WTC11 (cell line): Measurements from ENCODE around the gene NRXN3. TPM values are rescaled to one million over a fixed set of nuclear protein-coding genes. Genes with fewer than 3 reads are reported as not detected.

Experiments used
- ATAC-seq: fragments of 200-7000 bp; cut with Tn5 transposase; 2 replicates; pipeline ENCODE4 v1.10.0; 2021; ENCODE audit warnings: mild to moderate bottlenecking, moderate library complexity
- CTCF ChIA-PET: fragments of 300-600 bp; sonication (Branson Sonifier 250); formaldehyde crosslinking; loops from one replicate; lab custom pipeline; 2021; ENCODE audit warnings: antibody characterized with exemption; lab: Charles Lee
- POLR2A ChIA-PET: fragments of 350-600 bp; sonication (Branson Sonifier 250); formaldehyde crosslinking; loops from one replicate; lab custom pipeline; 2021; ENCODE audit warnings: antibody characterized with exemption; lab: Charles Lee
- DNase-seq: peaks from one replicate; pipeline ENCODE4 v3.0.0; 2021; ENCODE audit warnings: low spot score
- H3K27ac Mint-ChIP-seq: 2 replicates; pipeline ENCODE4 v1.8.0; 2021; ENCODE audit warnings: mixed read lengths
- H3K27me3 Mint-ChIP-seq: 2 replicates; pipeline ENCODE4 v1.8.0; 2021; ENCODE audit warnings: low read depth, mild to moderate bottlenecking, moderate library complexity, mixed read lengths
- H3K36me3 Mint-ChIP-seq: 2 replicates; pipeline ENCODE4 v1.8.0; 2021; ENCODE audit warnings: mixed read lengths
- H3K4me1 Mint-ChIP-seq: 2 replicates; pipeline ENCODE4 v1.8.0; 2022; ENCODE audit warnings: mixed read lengths
- H3K4me3 Mint-ChIP-seq: 2 replicates; pipeline ENCODE4 v1.8.0; 2021; ENCODE audit warnings: mild to moderate bottlenecking, moderate library complexity, mixed read lengths
- H3K9me3 Mint-ChIP-seq: 2 replicates; pipeline ENCODE4 v1.8.0; 2021; ENCODE audit warnings: mixed read lengths
- CREB1 ChIP-seq: sonication (generic); formaldehyde crosslinking; IDR thresholded peaks from 2 replicates; pipeline ENCODE4 v1.8.0; 2023; ENCODE audit warnings: mild to moderate bottlenecking, missing genetic modification reagents
- ELF4 ChIP-seq: sonication (generic); formaldehyde crosslinking; IDR thresholded peaks from 2 replicates; pipeline ENCODE4 v1.8.1; 2022; ENCODE audit warnings: low read depth, mild to moderate bottlenecking, moderate library complexity, missing genetic modification reagents
- FOXK1 ChIP-seq: sonication (generic); formaldehyde crosslinking; IDR thresholded peaks from 2 replicates; pipeline ENCODE4 v1.8.0; 2022; ENCODE audit warnings: mild to moderate bottlenecking, moderate library complexity, missing genetic modification reagents
- JUN ChIP-seq: sonication (generic); formaldehyde crosslinking; IDR thresholded peaks from 2 replicates; pipeline ENCODE4 v1.8.0; 2023; ENCODE audit warnings: mild to moderate bottlenecking, missing genetic modification reagents
- NFATC4 ChIP-seq: fragments of 250-450 bp; sonication (Bioruptor Pico); IDR thresholded peaks from 2 replicates; pipeline ENCODE4 v1.9.0; 2021; ENCODE audit warnings: mild to moderate bottlenecking
- NR3C1 ChIP-seq: sonication (generic); formaldehyde crosslinking; conservative IDR thresholded peaks from 2 replicates; pipeline ENCODE4 v1.8.1; 2023; ENCODE audit warnings: low read depth, mild to moderate bottlenecking, missing genetic modification reagents
- TP53 ChIP-seq: sonication (generic); formaldehyde crosslinking; IDR thresholded peaks from 2 replicates; pipeline ENCODE4 v1.8.1; 2023; ENCODE audit warnings: mild to moderate bottlenecking, missing genetic modification reagents
- ZNF121 ChIP-seq: sonication (generic); formaldehyde crosslinking; IDR thresholded peaks from 2 replicates; pipeline ENCODE4 v1.8.0; 2023; ENCODE audit warnings: missing genetic modification reagents
- ZNF138 ChIP-seq: sonication (generic); formaldehyde crosslinking; conservative IDR thresholded peaks from 2 replicates; pipeline ENCODE4 v1.8.1; 2022; ENCODE audit warnings: mild to moderate bottlenecking, moderate library complexity, missing genetic modification reagents
- ZNF219 ChIP-seq: sonication (generic); formaldehyde crosslinking; IDR thresholded peaks from 2 replicates; pipeline ENCODE4 v1.8.0; 2023; ENCODE audit warnings: missing genetic modification reagents, mild to moderate bottlenecking, borderline replicate concordance
- ZNF263 ChIP-seq: sonication (generic); formaldehyde crosslinking; IDR thresholded peaks from 2 replicates; pipeline ENCODE4 v1.8.1; 2022; ENCODE audit warnings: low read depth, mild to moderate bottlenecking, moderate library complexity, missing genetic modification reagents
- ZNF416 ChIP-seq: fragments of 250-450 bp; sonication (Bioruptor Pico); IDR thresholded peaks from 2 replicates; pipeline ENCODE4 v1.9.0; 2021; ENCODE audit warnings: mild to moderate bottlenecking, inconsistent platforms
- ZNF423 ChIP-seq: fragments of 250-450 bp; sonication (Bioruptor Pico); IDR thresholded peaks from 2 replicates; pipeline ENCODE4 v2.1.2; 2022; ENCODE audit warnings: mild to moderate bottlenecking, moderate library complexity
- ZNF671 ChIP-seq: fragments of 250-450 bp; sonication (Bioruptor Pico); IDR thresholded peaks from 2 replicates; pipeline ENCODE4 v1.8.0; 2021; ENCODE audit warnings: mild to moderate bottlenecking
- total RNA-seq: library from RNA; stranded (reverse); gene quantifications from 3 replicates; pipeline ENCODE4 v1.2.3, GENCODE V29; 2021
- TF ChIP-seq, protein P1 (sequence below): sonication (generic); formaldehyde crosslinking; IDR thresholded peaks from 2 replicates; pipeline ENCODE4 v1.8.0; 2022; ENCODE audit warnings: missing genetic modification reagents
- TF ChIP-seq, protein P2 (sequence below): sonication (generic); formaldehyde crosslinking; IDR thresholded peaks from 2 replicates; pipeline ENCODE4 v1.8.1; 2023; ENCODE audit warnings: mild to moderate bottlenecking, missing genetic modification reagents
- TF ChIP-seq, protein P3 (sequence below): sonication (generic); formaldehyde crosslinking; IDR thresholded peaks from 2 replicates; pipeline ENCODE4 v1.8.1; 2023; ENCODE audit warnings: mild to moderate bottlenecking, missing genetic modification reagents, moderate library complexity
- TF ChIP-seq, protein P4 (sequence below): fragments of 200-600 bp; IDR thresholded peaks from 2 replicates; pipeline ENCODE4 v1.8.0; 2022; ENCODE audit warnings: antibody characterized with exemption
- TF ChIP-seq, protein P5 (sequence below): sonication (generic); formaldehyde crosslinking; IDR thresholded peaks from 2 replicates; pipeline ENCODE4 v1.8.0; 2022; ENCODE audit warnings: mild to moderate bottlenecking, missing genetic modification reagents
- TF ChIP-seq, protein P6 (sequence below): sonication (generic); formaldehyde crosslinking; IDR thresholded peaks from 2 replicates; pipeline ENCODE4 v1.8.0; 2023; ENCODE audit warnings: mild to moderate bottlenecking, missing genetic modification reagents

Gene NRXN3
- total RNA-seq, 1 experiment from 2014 or later = 3.0 TPM

DNA sequence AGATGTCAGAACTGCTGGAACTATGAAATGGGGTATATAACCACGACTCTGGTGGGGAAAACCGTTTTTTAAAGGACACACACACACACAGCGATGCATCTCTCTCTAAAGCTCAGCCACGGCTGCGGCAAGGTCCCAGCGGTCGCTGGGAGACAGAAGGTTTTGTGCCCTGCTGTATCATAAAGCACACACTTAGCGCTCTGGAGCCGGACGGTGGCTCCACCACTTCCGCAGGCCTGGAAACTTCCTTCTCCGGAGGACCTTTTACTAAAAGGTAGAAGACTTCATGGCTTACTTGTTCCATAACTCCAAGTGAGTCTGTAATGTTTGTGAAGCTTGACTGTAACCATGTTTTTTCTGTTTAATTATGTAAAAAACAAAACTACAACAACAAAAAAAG, 1691.9 kb downstream of the NRXN3 start:
- ATAC-seq = no peak
- H3K4me1 Mint-ChIP-seq = no peaks in the 10 kb centered on the region
- H3K9me3 Mint-ChIP-seq = peaks cover 9% of the 10 kb centered on the region
- H3K27ac Mint-ChIP-seq = no peak overlapping the region
- TF ChIP-seq NR3C1 (CRISPR knock-in tag) = no peak
- no peak for TF ChIP-seq TP53
- no peak for TF ChIP-seq ZNF219
- no peak for TF ChIP-seq JUN
- TF ChIP-seq, protein P1, sequence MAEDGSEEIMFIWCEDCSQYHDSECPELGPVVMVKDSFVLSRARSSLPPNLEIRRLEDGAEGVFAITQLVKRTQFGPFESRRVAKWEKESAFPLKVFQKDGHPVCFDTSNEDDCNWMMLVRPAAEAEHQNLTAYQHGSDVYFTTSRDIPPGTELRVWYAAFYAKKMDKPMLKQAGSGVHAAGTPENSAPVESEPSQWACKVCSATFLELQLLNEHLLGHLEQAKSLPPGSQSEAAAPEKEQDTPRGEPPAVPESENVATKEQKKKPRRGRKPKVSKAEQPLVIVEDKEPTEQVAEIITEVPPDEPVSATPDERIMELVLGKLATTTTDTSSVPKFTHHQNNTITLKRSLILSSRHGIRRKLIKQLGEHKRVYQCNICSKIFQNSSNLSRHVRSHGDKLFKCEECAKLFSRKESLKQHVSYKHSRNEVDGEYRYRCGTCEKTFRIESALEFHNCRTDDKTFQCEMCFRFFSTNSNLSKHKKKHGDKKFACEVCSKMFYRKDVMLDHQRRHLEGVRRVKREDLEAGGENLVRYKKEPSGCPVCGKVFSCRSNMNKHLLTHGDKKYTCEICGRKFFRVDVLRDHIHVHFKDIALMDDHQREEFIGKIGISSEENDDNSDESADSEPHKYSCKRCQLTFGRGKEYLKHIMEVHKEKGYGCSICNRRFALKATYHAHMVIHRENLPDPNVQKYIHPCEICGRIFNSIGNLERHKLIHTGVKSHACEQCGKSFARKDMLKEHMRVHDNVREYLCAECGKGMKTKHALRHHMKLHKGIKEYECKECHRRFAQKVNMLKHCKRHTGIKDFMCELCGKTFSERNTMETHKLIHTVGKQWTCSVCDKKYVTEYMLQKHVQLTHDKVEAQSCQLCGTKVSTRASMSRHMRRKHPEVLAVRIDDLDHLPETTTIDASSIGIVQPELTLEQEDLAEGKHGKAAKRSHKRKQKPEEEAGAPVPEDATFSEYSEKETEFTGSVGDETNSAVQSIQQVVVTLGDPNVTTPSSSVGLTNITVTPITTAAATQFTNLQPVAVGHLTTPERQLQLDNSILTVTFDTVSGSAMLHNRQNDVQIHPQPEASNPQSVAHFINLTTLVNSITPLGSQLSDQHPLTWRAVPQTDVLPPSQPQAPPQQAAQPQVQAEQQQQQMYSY (CRISPR knock-in tag) = no peak
- TF ChIP-seq, protein P2, sequence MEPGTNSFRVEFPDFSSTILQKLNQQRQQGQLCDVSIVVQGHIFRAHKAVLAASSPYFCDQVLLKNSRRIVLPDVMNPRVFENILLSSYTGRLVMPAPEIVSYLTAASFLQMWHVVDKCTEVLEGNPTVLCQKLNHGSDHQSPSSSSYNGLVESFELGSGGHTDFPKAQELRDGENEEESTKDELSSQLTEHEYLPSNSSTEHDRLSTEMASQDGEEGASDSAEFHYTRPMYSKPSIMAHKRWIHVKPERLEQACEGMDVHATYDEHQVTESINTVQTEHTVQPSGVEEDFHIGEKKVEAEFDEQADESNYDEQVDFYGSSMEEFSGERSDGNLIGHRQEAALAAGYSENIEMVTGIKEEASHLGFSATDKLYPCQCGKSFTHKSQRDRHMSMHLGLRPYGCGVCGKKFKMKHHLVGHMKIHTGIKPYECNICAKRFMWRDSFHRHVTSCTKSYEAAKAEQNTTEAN (CRISPR knock-in tag) = no peak
- no peak for TF ChIP-seq FOXK1 (CRISPR knock-in tag)
- TF ChIP-seq ZNF416 (CRISPR knock-in tag) = no peak
- TF ChIP-seq CREB1 (CRISPR knock-in tag) = no peak
- no peak for TF ChIP-seq ELF4 (CRISPR knock-in tag)
- TF ChIP-seq ZNF423 (CRISPR knock-in tag) = no peak
- no peak for TF ChIP-seq ZNF138 (CRISPR knock-in tag)
- TF ChIP-seq, protein P3, sequence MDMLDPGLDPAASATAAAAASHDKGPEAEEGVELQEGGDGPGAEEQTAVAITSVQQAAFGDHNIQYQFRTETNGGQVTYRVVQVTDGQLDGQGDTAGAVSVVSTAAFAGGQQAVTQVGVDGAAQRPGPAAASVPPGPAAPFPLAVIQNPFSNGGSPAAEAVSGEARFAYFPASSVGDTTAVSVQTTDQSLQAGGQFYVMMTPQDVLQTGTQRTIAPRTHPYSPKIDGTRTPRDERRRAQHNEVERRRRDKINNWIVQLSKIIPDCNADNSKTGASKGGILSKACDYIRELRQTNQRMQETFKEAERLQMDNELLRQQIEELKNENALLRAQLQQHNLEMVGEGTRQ (CRISPR knock-in tag) = no peak
- TF ChIP-seq, protein P4, sequence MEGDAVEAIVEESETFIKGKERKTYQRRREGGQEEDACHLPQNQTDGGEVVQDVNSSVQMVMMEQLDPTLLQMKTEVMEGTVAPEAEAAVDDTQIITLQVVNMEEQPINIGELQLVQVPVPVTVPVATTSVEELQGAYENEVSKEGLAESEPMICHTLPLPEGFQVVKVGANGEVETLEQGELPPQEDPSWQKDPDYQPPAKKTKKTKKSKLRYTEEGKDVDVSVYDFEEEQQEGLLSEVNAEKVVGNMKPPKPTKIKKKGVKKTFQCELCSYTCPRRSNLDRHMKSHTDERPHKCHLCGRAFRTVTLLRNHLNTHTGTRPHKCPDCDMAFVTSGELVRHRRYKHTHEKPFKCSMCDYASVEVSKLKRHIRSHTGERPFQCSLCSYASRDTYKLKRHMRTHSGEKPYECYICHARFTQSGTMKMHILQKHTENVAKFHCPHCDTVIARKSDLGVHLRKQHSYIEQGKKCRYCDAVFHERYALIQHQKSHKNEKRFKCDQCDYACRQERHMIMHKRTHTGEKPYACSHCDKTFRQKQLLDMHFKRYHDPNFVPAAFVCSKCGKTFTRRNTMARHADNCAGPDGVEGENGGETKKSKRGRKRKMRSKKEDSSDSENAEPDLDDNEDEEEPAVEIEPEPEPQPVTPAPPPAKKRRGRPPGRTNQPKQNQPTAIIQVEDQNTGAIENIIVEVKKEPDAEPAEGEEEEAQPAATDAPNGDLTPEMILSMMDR = no peak
- TF ChIP-seq ZNF671 (CRISPR knock-in tag) = no peak
- no peak for TF ChIP-seq NFATC4 (CRISPR knock-in tag)
- no peak for TF ChIP-seq ZNF121 (CRISPR knock-in tag)
- TF ChIP-seq, protein P5, sequence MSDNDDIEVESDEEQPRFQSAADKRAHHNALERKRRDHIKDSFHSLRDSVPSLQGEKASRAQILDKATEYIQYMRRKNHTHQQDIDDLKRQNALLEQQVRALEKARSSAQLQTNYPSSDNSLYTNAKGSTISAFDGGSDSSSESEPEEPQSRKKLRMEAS = no peak
- TF ChIP-seq, protein P6, sequence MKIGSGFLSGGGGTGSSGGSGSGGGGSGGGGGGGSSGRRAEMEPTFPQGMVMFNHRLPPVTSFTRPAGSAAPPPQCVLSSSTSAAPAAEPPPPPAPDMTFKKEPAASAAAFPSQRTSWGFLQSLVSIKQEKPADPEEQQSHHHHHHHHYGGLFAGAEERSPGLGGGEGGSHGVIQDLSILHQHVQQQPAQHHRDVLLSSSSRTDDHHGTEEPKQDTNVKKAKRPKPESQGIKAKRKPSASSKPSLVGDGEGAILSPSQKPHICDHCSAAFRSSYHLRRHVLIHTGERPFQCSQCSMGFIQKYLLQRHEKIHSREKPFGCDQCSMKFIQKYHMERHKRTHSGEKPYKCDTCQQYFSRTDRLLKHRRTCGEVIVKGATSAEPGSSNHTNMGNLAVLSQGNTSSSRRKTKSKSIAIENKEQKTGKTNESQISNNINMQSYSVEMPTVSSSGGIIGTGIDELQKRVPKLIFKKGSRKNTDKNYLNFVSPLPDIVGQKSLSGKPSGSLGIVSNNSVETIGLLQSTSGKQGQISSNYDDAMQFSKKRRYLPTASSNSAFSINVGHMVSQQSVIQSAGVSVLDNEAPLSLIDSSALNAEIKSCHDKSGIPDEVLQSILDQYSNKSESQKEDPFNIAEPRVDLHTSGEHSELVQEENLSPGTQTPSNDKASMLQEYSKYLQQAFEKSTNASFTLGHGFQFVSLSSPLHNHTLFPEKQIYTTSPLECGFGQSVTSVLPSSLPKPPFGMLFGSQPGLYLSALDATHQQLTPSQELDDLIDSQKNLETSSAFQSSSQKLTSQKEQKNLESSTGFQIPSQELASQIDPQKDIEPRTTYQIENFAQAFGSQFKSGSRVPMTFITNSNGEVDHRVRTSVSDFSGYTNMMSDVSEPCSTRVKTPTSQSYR = no peak
- TF ChIP-seq ZNF263 = no peak
- no peak for DNase-seq
- ChIA-PET CTCF (interaction anchor here (0.5 to 1.7 kb wide), 2 partner anchors 52 to 928 kb away, joined by 4 to 6 read pairs; no protein-coding TSS in a partner anchor), POLR2A (no interaction called here)
- H3K36me3 Mint-ChIP-seq = peaks cover 3% of the 10 kb centered on the region; the same call in 1 of the 2 replicates
- H3K4me3 Mint-ChIP-seq = no peak overlapping the region
- H3K27me3 Mint-ChIP-seq = no peaks in the 10 kb centered on the region
